HG03066 (cell line): ENCODE data around the gene RAP2A.

ENCODE experiments used
- ATAC-seq: cut with Tn5 transposase; IDR thresholded peaks from one replicate; pipeline ENCODE4 v1.9.1; 2021; ENCODE audit warnings: low read depth; ENCODE audit not compliant: unreplicated experiment

RAP2A gene

GRCh38 chr13:97491452-97491851 is 57.5 kb downstream of the RAP2A start:
- ATAC-seq, result no peak

- no peak for ATAC-seq
These were observed 58.3 kb downstream of the RAP2A start for GRCh38 chr13:97492257-97492656.

- ATAC-seq, result no peak
These were observed 58.9 kb downstream of the RAP2A start for GRCh38 chr13:97492684-97493371.

GRCh38 chr13:97493456-97493855 is 59.5 kb downstream of the RAP2A start:
- ATAC-seq, result no peak

GRCh38 chr13:97495678-97496077 is 61.7 kb downstream of the RAP2A start:
- ATAC-seq, result no peak

- no peak for ATAC-seq
These were observed 62.5 kb downstream of the RAP2A start for GRCh38 chr13:97496511-97496910.

GRCh38 chr13:97497400-97497799 is 63.4 kb downstream of the RAP2A start:
- no peak for ATAC-seq

- no peak for ATAC-seq
These were observed 64.5 kb downstream of the RAP2A start for GRCh38 chr13:97498419-97498818.

GRCh38 chr13:97499181-97499580 is 65.2 kb downstream of the RAP2A start:
- no peak for ATAC-seq

- ATAC-seq, result no peak
These were observed 68.2 kb downstream of the RAP2A start for GRCh38 chr13:97502181-97502580.

- ATAC-seq, result no peak
These were observed 68.7 kb downstream of the RAP2A start for GRCh38 chr13:97502706-97503105.

- ATAC-seq, result no peak
These were observed 71.0 kb downstream of the RAP2A start for GRCh38 chr13:97505017-97505416.

GRCh38 chr13:97506511-97506910 is 72.5 kb downstream of the RAP2A start:
- no peak for ATAC-seq

- no peak for ATAC-seq
These were observed 78.8 kb downstream of the RAP2A start for GRCh38 chr13:97512732-97513131.

GRCh38 chr13:97515643-97516042 is 81.7 kb downstream of the RAP2A start:
- ATAC-seq, result no peak

- no peak for ATAC-seq
These were observed 84.0 kb downstream of the RAP2A start for GRCh38 chr13:97517967-97518366.
